CD14-positive monocyte (primary cell): ENCODE data around the gene STH. TPM values are rescaled to one million over a fixed set of nuclear protein-coding genes. Genes with fewer than 3 reads are reported as not detected.

Source experiments
- DNase-seq, 3 donors: peaks; one replicate each; pipeline ENCODE4 v3.0.0-alpha.2; 2011 to 2022
- H2AFZ ChIP-seq: 2 replicates; pipeline ENCODE4 v1.6.0; 2012; ENCODE audit warnings: mild to moderate bottlenecking, low read depth, low read length, inconsistent platforms; ENCODE audit not compliant: insufficient read depth, poor library complexity, severe bottlenecking
- H3K27ac ChIP-seq, 2 donors: 1 replicate in 1 of 2; 2 replicates in 1 of 2; pipeline ENCODE4 v1.5.1; 2012 to 2013; ENCODE audit warnings: low read length in 2 of 2, control low read depth in 1 of 2, inconsistent platforms in 1 of 2, low read depth in 1 of 2, mild to moderate bottlenecking in 1 of 2
- H3K27me3 ChIP-seq, 2 donors: one replicate each; pipeline versions ENCODE4 v1.6.0 to v1.6.1; 2011 to 2013; ENCODE audit warnings: low read length in 2 of 2; ENCODE audit not compliant: control insufficient read depth in 2 of 2, insufficient read depth in 2 of 2
- H3K36me3 ChIP-seq, 2 donors: replicated peaks in 1 of 2; 1 replicate in 1 of 2; 2 replicates in 1 of 2; pipeline versions ENCODE4 v1.5.1 to v1.6.1; 2012 to 2013; ENCODE audit warnings: low read length in 2 of 2, control low read depth in 1 of 2, inconsistent platforms in 1 of 2, mild to moderate bottlenecking in 1 of 2; ENCODE audit not compliant: insufficient read depth in 2 of 2, control insufficient read depth in 1 of 2
- H3K4me1 ChIP-seq, 2 donors: 1 replicate in 1 of 2; 2 replicates in 1 of 2; pipeline versions ENCODE4 v1.5.1 to v1.6.1; 2012 to 2013; ENCODE audit warnings: low read length in 2 of 2, control low read depth in 1 of 2, inconsistent platforms in 1 of 2, mild to moderate bottlenecking in 1 of 2, moderate library complexity in 1 of 2; ENCODE audit not compliant: insufficient read depth in 2 of 2, control insufficient read depth in 1 of 2
- H3K4me2 ChIP-seq: replicated peaks from 2 replicates; pipeline ENCODE3; 2012; ENCODE audit warnings: low read length, moderate library complexity, mild to moderate bottlenecking; ENCODE audit not compliant: poor library complexity, severe bottlenecking; ENCODE audit errors: extremely low read depth
- H3K4me3 ChIP-seq, 3 experiments: fragments of 200-600 bp in 1 of 3; sonication (generic) in 1 of 3; replicated peaks in 1 of 3; 1 replicate in 2 of 3; 2 replicates in 1 of 3; pipeline ENCODE4 v1.5.1; 2011 to 2013; ENCODE audit warnings: low read length in 3 of 3, mild to moderate bottlenecking in 3 of 3, control low read depth in 2 of 3, low read depth in 2 of 3, inconsistent platforms in 1 of 3, moderate library complexity in 1 of 3
- H3K79me2 ChIP-seq: 2 replicates; pipeline ENCODE4 v1.6.0; 2012; ENCODE audit warnings: mild to moderate bottlenecking, control low read depth, inconsistent platforms, low read length, moderate library complexity; ENCODE audit not compliant: insufficient read depth
- H3K9ac ChIP-seq: 2 replicates; pipeline ENCODE4 v1.6.0; 2017; ENCODE audit warnings: low read length, mild to moderate bottlenecking; ENCODE audit not compliant: insufficient read depth, poor library complexity, severe bottlenecking
- H3K9me3 ChIP-seq, 2 donors: replicated peaks in 1 of 2; 1 replicate in 1 of 2; 2 replicates in 1 of 2; pipeline versions ENCODE4 v1.5.1 to v1.6.1; 2012 to 2013; ENCODE audit warnings: low read length in 2 of 2, control low read depth in 1 of 2; ENCODE audit not compliant: control insufficient read depth in 1 of 2, insufficient read depth in 1 of 2
- H4K20me1 ChIP-seq: 2 replicates; pipeline ENCODE4 v1.6.0; 2012; ENCODE audit warnings: mild to moderate bottlenecking, low read length, control low read depth, moderate library complexity; ENCODE audit not compliant: insufficient read depth
- H3K27ac Mint-ChIP-seq, 7 donors: one replicate each; pipeline ENCODE4 v1.8.0; 2020; ENCODE audit warnings: mild to moderate bottlenecking in 7 of 7, mixed read lengths in 7 of 7, moderate library complexity in 6 of 7, inconsistent platforms in 2 of 7
- H3K27me3 Mint-ChIP-seq, 3 donors: one replicate each; pipeline ENCODE4 v1.8.0; 2021 to 2022; ENCODE audit warnings: low read depth in 3 of 3, mild to moderate bottlenecking in 3 of 3, mixed read lengths in 3 of 3, moderate library complexity in 3 of 3, inconsistent platforms in 1 of 3
- H3K36me3 Mint-ChIP-seq, 2 donors: one replicate each; pipeline ENCODE4 v1.8.0; 2020; ENCODE audit warnings: mixed read lengths in 2 of 2, inconsistent platforms in 1 of 2, mild to moderate bottlenecking in 1 of 2
- H3K4me1 Mint-ChIP-seq: one replicate; pipeline ENCODE4 v1.8.0; 2020; ENCODE audit warnings: mild to moderate bottlenecking, mixed read lengths
- H3K4me3 Mint-ChIP-seq, 2 donors: one replicate each; pipeline ENCODE4 v1.8.0; 2020; ENCODE audit warnings: mild to moderate bottlenecking in 2 of 2, mixed read lengths in 2 of 2, moderate library complexity in 1 of 2
- H3K9me3 Mint-ChIP-seq, 7 donors: one replicate each; pipeline ENCODE4 v1.8.0; 2020 to 2022; ENCODE audit warnings: mixed read lengths in 7 of 7, mild to moderate bottlenecking in 6 of 7, moderate library complexity in 6 of 7, inconsistent platforms in 2 of 7
- CTCF ChIP-seq: fragments of 200-600 bp; IDR thresholded peaks from one replicate; pipeline ENCODE4 v1.8.0; 2022; ENCODE audit warnings: antibody characterized with exemption, mild to moderate bottlenecking
- WGBS: methylation state at CpG from one replicate; pipeline ENCODE4 v1.1.5; 2013; ENCODE audit warnings: missing lambda C conversion rate; ENCODE audit not compliant: insufficient coverage; 5-methylcytosine and 5-hydroxymethylcytosine counted together
- intact Hi-C, 2 donors: fragments of 100-400 bp; cut with micrococcal nuclease; formaldehyde crosslinking; loops; one replicate each; pipeline versions ENCODE4 v1.15.0 to v1.15.1; 2023
- polyA plus RNA-seq, 3 donors: library from polyadenylated mRNA; depleted of rRNA in 1 of 3; unstranded in 2 of 3; stranded (reverse) in 1 of 3; fragments of 300-500 nt in 2 of 3; fragments of >200 nt in 1 of 3; fragmentation: Illumina TruSeq in 2 of 3; gene quantifications; 1 replicate in 2 of 3; 2 replicates in 1 of 3; pipeline ENCODE4 v1.2.3, GENCODE V29; 2012 to 2021

Gene STH
- polyA plus RNA-seq, 3 donors: not detected

GRCh38 chr17:45997166-45997565 lies 1.9 kb upstream of the STH start:
- Mint-ChIP-seq H3K36me3 (no peaks in the 10 kb centered on the region), H3K4me1 (no peaks in the 10 kb centered on the region), H3K4me3 (no peak overlapping the region), H3K27me3 (peaks cover 0 to 10% (median 2%) of the 10 kb centered on the region in 3 donors), H3K9me3 (no peaks in the 10 kb centered on the region), H3K27ac (no peak overlapping the region)
- Histone ChIP-seq H4K20me1 (no peaks in the 10 kb centered on the region), H2AFZ (no peak overlapping the region), H3K27me3 (no peaks in the 10 kb centered on the region), H3K79me2 (no peaks in the 10 kb centered on the region), H3K4me2 (no peak overlapping the region), H3K9ac (no peak overlapping the region), H3K36me3 (no peaks in the 10 kb centered on the region), H3K4me1 (no peaks in the 10 kb centered on the region), H3K27ac (no peak overlapping the region), H3K9me3 (no peaks in the 10 kb centered on the region), H3K4me3 (no peak overlapping the region)
- intact Hi-C loops: no loop called here
- TF ChIP-seq CTCF: no peak
- no peak for DNase-seq
- 84% methylated on average over 9 of the region's 13 CpGs for WGBS

GRCh38 chr17:45997624-45998023 lies 1.4 kb upstream of the STH start:
- Histone ChIP-seq H2AFZ (no peak overlapping the region), H3K4me2 (no peak overlapping the region), H3K4me1 (no peaks in the 10 kb centered on the region), H3K27me3 (no peaks in the 10 kb centered on the region), H3K4me3 (no peak overlapping the region), H4K20me1 (no peaks in the 10 kb centered on the region), H3K9ac (no peak overlapping the region), H3K79me2 (no peaks in the 10 kb centered on the region), H3K9me3 (no peaks in the 10 kb centered on the region), H3K36me3 (no peaks in the 10 kb centered on the region), H3K27ac (no peak overlapping the region)
- intact Hi-C loops: no loop called here
- H3K4me3 Mint-ChIP-seq: no peak overlapping the region
- H3K36me3 Mint-ChIP-seq: no peaks in the 10 kb centered on the region
- no peak overlapping the region for H3K27ac Mint-ChIP-seq
- H3K27me3 Mint-ChIP-seq: peaks cover 0 to 10% (median 2%) of the 10 kb centered on the region in 3 donors
- no peak for DNase-seq
- no peaks in the 10 kb centered on the region for H3K9me3 Mint-ChIP-seq
- H3K4me1 Mint-ChIP-seq: no peaks in the 10 kb centered on the region
- WGBS: 95% methylated on average over 6 of the region's 9 CpGs
- no peak for TF ChIP-seq CTCF
